ENCODE data around the gene PRICKLE4. TPM values are rescaled to one million over a fixed set of nuclear protein-coding genes. Genes with fewer than 3 reads are reported as not detected.
A peak's percentile ranks its signal among the peaks of the same experiment; 100 is the strongest.
"Not testable (repeated sequence)": the region's sequence is repeated elsewhere in the genome, so short reads cannot be mapped to it uniquely, and the experiment has no call there.

The PRICKLE4 gene
- total RNA-seq, 2 experiments from 2014 or later, result 1.8 to 2.6 TPM

- no peaks in the 10 kb centered on the region for H3K9me3 ChIP-seq (ENCODE audit: low read length)
- intact Hi-C loops (cut with micrococcal nuclease; ENCODE audit: unreplicated experiment), result no loop called here
- ChIA-PET POLR2A (interaction anchor here (0.5 kb wide), 1 partner anchor 24 kb away, joined by 3 read pairs; no protein-coding TSS in a partner anchor), CTCF (ENCODE audit: unreplicated experiment) (interaction anchor here (1.0 kb wide), 1 partner anchor 10 kb away, joined by 3 read pairs; no protein-coding TSS in a partner anchor)
- H3K79me2 ChIP-seq (ENCODE audit: insufficient read depth, low read depth, low read length), result no peaks in the 10 kb centered on the region
- no peak overlapping the region for H3K27ac ChIP-seq (ENCODE audit: low read depth, low read length, poor library complexity, severe bottlenecking)
- BruUV-seq (replicated peaks), result no TSS peak
- peaks cover 11% of the 10 kb centered on the region for H3K4me1 ChIP-seq (ENCODE audit: insufficient read depth, low read length, poor library complexity, severe bottlenecking)
- DNase-seq (ENCODE audit: low spot score), result peak; percentile 39
- H4K20me1 ChIP-seq (ENCODE audit: insufficient read depth, low read length), result no peaks in the 10 kb centered on the region
- no peaks in the 10 kb centered on the region for H3K36me3 ChIP-seq (ENCODE audit: insufficient read depth, low read length)
- no peak for TF ChIP-seq EZH2phosphoT487 (IDR thresholded peaks at IDR 0.05; ENCODE audit: borderline replicate concordance, low read depth, low read length)
- no peak for TF ChIP-seq CTCF (conservative IDR thresholded peaks at IDR 0.05; ENCODE audit: low read length)
- H3K9me2 ChIP-seq (ENCODE audit: insufficient read depth, low read length), result no peaks in the 10 kb centered on the region
- H3K4me2 ChIP-seq (ENCODE audit: low read length), result peak overlapping the region; percentile 33; the same call in 1 of the 2 replicates
- no peak overlapping the region for H3K4me3 ChIP-seq (ENCODE audit: low read depth, low read length, poor library complexity, severe bottlenecking)
- no peak overlapping the region for H2AFZ ChIP-seq (ENCODE audit: low read length)
Observed at GRCh38 chr6:41759905-41760579, 20.5 kb upstream of the PRICKLE4 start.

GRCh38 chr6:41763470-41763869 is 17.1 kb upstream of the PRICKLE4 start:
- no peak for TF ChIP-seq CTCF (conservative IDR thresholded peaks at IDR 0.05; ENCODE audit: low read length)
- no peak for TF ChIP-seq EZH2phosphoT487 (IDR thresholded peaks at IDR 0.05; ENCODE audit: borderline replicate concordance, low read depth, low read length)
- H3K9me2 ChIP-seq (ENCODE audit: insufficient read depth, low read length), result no peaks in the 10 kb centered on the region
- ChIA-PET CTCF (ENCODE audit: unreplicated experiment) (interaction anchor here (1.0 kb wide), 1 partner anchor 57 kb away, joined by 3 read pairs; no protein-coding TSS in a partner anchor), POLR2A (no interaction called here)
- no peaks in the 10 kb centered on the region for H4K20me1 ChIP-seq (ENCODE audit: insufficient read depth, low read length)
- no peak overlapping the region for H3K4me3 ChIP-seq (ENCODE audit: low read depth, low read length, poor library complexity, severe bottlenecking)
- H3K4me1 ChIP-seq (ENCODE audit: insufficient read depth, low read length, poor library complexity, severe bottlenecking), result peaks cover 18% of the 10 kb centered on the region
- intact Hi-C loops (cut with micrococcal nuclease; ENCODE audit: unreplicated experiment), result no loop called here
- no peak overlapping the region for H2AFZ ChIP-seq (ENCODE audit: low read length)
- H3K36me3 ChIP-seq (ENCODE audit: insufficient read depth, low read length), result no peaks in the 10 kb centered on the region
- no peak for DNase-seq (ENCODE audit: low spot score)
- BruUV-seq (replicated peaks), result no TSS peak
- H3K79me2 ChIP-seq (ENCODE audit: insufficient read depth, low read depth, low read length), result no peaks in the 10 kb centered on the region
- no peak overlapping the region for H3K4me2 ChIP-seq (ENCODE audit: low read length)
- H3K27ac ChIP-seq (ENCODE audit: low read depth, low read length, poor library complexity, severe bottlenecking), result no peak overlapping the region
- no peaks in the 10 kb centered on the region for H3K9me3 ChIP-seq (ENCODE audit: low read length)

- H4K20me1 ChIP-seq (ENCODE audit: insufficient read depth, low read length); H2AFZ ChIP-seq (ENCODE audit: low read length); BruUV-seq (replicated peaks); H3K36me3 ChIP-seq (ENCODE audit: insufficient read depth, low read length); H3K9me3 ChIP-seq (ENCODE audit: low read length); H3K79me2 ChIP-seq (ENCODE audit: insufficient read depth, low read depth, low read length); H3K27ac ChIP-seq (ENCODE audit: low read depth, low read length, poor library complexity, severe bottlenecking); CTCF ChIA-PET (ENCODE audit: unreplicated experiment); H3K4me1 ChIP-seq (ENCODE audit: insufficient read depth, low read length, poor library complexity, severe bottlenecking); H3K4me3 ChIP-seq (ENCODE audit: low read depth, low read length, poor library complexity, severe bottlenecking); DNase-seq (ENCODE audit: low spot score); H3K9me2 ChIP-seq (ENCODE audit: insufficient read depth, low read length); intact Hi-C loops (cut with micrococcal nuclease; ENCODE audit: unreplicated experiment); H3K4me2 ChIP-seq (ENCODE audit: low read length): not testable (repeated sequence)
- POLR2A ChIA-PET, result interaction anchor here (0.6 kb wide), 1 partner anchor 31 kb away, joined by 4 read pairs; no protein-coding TSS in a partner anchor
Observed at GRCh38 chr6:41766043-41766664, 14.4 kb upstream of the PRICKLE4 start.

Measured in OCI-LY7 (cell line).